Measurements from ENCODE around the gene VPS50.

DNA sequence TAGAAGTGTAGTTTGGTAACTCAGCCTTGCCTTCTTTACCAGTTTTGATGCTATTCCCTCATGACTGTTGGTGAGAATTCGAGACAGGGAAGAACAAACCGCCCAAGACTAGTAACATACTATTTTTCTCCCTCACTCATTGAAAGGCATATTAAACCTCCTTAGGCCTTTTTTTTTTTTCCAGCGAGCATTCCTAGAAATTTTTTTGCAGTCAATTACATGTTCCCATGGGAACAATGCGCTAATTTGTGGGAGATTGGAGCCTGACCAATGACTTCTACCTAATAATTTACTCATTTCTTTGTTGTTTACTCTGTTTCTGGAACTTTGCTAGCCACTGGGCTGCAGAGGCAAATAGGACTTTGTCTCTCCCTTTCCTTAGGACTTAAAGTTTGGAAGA, 6.0 kb downstream of the VPS50 start:
- TF ChIP-seq, protein P1, sequence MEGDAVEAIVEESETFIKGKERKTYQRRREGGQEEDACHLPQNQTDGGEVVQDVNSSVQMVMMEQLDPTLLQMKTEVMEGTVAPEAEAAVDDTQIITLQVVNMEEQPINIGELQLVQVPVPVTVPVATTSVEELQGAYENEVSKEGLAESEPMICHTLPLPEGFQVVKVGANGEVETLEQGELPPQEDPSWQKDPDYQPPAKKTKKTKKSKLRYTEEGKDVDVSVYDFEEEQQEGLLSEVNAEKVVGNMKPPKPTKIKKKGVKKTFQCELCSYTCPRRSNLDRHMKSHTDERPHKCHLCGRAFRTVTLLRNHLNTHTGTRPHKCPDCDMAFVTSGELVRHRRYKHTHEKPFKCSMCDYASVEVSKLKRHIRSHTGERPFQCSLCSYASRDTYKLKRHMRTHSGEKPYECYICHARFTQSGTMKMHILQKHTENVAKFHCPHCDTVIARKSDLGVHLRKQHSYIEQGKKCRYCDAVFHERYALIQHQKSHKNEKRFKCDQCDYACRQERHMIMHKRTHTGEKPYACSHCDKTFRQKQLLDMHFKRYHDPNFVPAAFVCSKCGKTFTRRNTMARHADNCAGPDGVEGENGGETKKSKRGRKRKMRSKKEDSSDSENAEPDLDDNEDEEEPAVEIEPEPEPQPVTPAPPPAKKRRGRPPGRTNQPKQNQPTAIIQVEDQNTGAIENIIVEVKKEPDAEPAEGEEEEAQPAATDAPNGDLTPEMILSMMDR (IDR thresholded peaks at IDR 0.05; ENCODE audit: low read length) = no peak
- no peak for TF ChIP-seq EZH2 (optimal IDR thresholded peaks at IDR 0.05; ENCODE audit: low read depth, low read length)
- no peak for TF ChIP-seq EZH2phosphoT487 (IDR thresholded peaks at IDR 0.05; ENCODE audit: low read length)

Measured in MM.1S (cell line).